HL-60 (cell line): Measurements from ENCODE around the gene TMEM270.

Source experiments
- DNase-seq, 2 experiments: peaks; one replicate each; pipeline ENCODE4 v3.0.0-alpha.2; 2010 to 2020; ENCODE audit warnings: low read depth in 1 of 2, low spot score in 1 of 2
- H3K27ac ChIP-seq: fragments of 250-450 bp; sonication (Bioruptor Pico); replicated peaks from 2 replicates; pipeline ENCODE4 v1.5.1; 2020; ENCODE audit warnings: mild to moderate bottlenecking, moderate library complexity
- H3K27me3 ChIP-seq: fragments of 250-450 bp; sonication (Bioruptor Pico); 2 replicates; pipeline ENCODE4 v1.5.1; 2021; ENCODE audit warnings: mild to moderate bottlenecking, moderate library complexity; ENCODE audit not compliant: insufficient read depth, poor library complexity, severe bottlenecking
- H3K4me3 ChIP-seq: replicated peaks from 2 replicates; pipeline ENCODE4 v1.5.1; 2011; ENCODE audit warnings: mild to moderate bottlenecking, control low read depth, low read length; ENCODE audit not compliant: insufficient read depth
- GABPA ChIP-seq: IDR thresholded peaks from 2 replicates; pipeline ENCODE4 v1.6.1; 2012; ENCODE audit warnings: low read depth
- POLR2AphosphoS5 ChIP-seq: IDR thresholded peaks from 2 replicates; pipeline ENCODE4 v1.6.1; 2012; ENCODE audit warnings: low read depth
- SPI1 ChIP-seq: IDR thresholded peaks from 2 replicates; pipeline ENCODE4 v1.6.1; 2012; ENCODE audit warnings: low read depth, mild to moderate bottlenecking, borderline replicate concordance
- TF ChIP-seq, protein P1 (sequence below): IDR thresholded peaks from one replicate; pipeline ENCODE4 v1.5.1; 2011; ENCODE audit warnings: low read length, control low read depth, inconsistent platforms; ENCODE audit not compliant: insufficient read depth
- TF ChIP-seq, protein P2 (sequence below): IDR thresholded peaks from 2 replicates; pipeline ENCODE4 v1.6.1; 2012; ENCODE audit warnings: low read depth; ENCODE audit not compliant: insufficient replicate concordance

Gene TMEM270

GRCh38 chr7:73876973-73877372 lies 16.0 kb downstream of the TMEM270 start:
- no peak for DNase-seq
- TF ChIP-seq, protein P1, sequence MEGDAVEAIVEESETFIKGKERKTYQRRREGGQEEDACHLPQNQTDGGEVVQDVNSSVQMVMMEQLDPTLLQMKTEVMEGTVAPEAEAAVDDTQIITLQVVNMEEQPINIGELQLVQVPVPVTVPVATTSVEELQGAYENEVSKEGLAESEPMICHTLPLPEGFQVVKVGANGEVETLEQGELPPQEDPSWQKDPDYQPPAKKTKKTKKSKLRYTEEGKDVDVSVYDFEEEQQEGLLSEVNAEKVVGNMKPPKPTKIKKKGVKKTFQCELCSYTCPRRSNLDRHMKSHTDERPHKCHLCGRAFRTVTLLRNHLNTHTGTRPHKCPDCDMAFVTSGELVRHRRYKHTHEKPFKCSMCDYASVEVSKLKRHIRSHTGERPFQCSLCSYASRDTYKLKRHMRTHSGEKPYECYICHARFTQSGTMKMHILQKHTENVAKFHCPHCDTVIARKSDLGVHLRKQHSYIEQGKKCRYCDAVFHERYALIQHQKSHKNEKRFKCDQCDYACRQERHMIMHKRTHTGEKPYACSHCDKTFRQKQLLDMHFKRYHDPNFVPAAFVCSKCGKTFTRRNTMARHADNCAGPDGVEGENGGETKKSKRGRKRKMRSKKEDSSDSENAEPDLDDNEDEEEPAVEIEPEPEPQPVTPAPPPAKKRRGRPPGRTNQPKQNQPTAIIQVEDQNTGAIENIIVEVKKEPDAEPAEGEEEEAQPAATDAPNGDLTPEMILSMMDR = no peak
- TF ChIP-seq SPI1 (no peak), GABPA (no peak), POLR2AphosphoS5 (no peak)
- TF ChIP-seq, protein P2, sequence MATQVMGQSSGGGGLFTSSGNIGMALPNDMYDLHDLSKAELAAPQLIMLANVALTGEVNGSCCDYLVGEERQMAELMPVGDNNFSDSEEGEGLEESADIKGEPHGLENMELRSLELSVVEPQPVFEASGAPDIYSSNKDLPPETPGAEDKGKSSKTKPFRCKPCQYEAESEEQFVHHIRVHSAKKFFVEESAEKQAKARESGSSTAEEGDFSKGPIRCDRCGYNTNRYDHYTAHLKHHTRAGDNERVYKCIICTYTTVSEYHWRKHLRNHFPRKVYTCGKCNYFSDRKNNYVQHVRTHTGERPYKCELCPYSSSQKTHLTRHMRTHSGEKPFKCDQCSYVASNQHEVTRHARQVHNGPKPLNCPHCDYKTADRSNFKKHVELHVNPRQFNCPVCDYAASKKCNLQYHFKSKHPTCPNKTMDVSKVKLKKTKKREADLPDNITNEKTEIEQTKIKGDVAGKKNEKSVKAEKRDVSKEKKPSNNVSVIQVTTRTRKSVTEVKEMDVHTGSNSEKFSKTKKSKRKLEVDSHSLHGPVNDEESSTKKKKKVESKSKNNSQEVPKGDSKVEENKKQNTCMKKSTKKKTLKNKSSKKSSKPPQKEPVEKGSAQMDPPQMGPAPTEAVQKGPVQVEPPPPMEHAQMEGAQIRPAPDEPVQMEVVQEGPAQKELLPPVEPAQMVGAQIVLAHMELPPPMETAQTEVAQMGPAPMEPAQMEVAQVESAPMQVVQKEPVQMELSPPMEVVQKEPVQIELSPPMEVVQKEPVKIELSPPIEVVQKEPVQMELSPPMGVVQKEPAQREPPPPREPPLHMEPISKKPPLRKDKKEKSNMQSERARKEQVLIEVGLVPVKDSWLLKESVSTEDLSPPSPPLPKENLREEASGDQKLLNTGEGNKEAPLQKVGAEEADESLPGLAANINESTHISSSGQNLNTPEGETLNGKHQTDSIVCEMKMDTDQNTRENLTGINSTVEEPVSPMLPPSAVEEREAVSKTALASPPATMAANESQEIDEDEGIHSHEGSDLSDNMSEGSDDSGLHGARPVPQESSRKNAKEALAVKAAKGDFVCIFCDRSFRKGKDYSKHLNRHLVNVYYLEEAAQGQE = no peak
- H3K27ac ChIP-seq = no peak overlapping the region
- no peak overlapping the region for H3K4me3 ChIP-seq
- H3K27me3 ChIP-seq = peaks cover 5% of the 10 kb centered on the region

DNA sequence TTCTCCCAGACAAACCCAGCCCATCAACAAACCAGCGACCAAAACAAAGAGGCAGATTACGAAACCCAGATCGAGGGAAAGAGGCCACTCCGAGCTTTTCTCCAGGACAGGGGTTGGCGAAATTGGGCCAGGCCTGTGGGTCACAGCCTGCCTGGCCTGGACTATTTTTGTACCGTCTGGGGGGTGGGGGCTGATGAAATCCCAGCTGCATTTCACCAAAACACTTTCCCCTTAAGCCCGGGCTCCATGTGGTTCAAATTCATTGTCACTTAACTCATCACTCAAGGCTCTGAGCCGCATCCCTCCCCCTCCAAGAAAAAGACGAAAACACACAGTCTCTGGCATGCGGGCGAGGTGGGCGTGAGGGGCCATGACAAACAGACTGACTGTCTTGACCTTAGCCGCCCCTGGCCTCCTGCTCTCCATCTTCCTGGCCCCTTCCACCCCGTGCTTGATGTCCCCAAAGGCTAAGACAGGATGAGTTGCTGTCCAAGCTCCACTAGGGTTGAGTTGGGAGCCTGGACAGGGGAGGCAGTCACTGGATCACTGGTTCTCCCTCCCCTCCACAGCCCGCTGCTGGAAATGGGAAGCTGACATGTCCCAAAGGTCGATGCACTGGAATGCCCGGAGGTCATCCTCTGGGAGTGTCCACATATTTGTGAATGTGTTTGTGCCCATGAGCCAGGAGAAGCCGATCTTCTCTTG lies 19.2 kb downstream of the TMEM270 start:
- no peak overlapping the region for H3K27ac ChIP-seq
- no peak overlapping the region for H3K4me3 ChIP-seq
- TF ChIP-seq, protein P2 = no peak
- TF ChIP-seq SPI1 (no peak), POLR2AphosphoS5 (no peak), GABPA (no peak)
- TF ChIP-seq, protein P1 = no peak
- no peak for DNase-seq
- H3K27me3 ChIP-seq = peaks cover 5% of the 10 kb centered on the region

- Histone ChIP-seq H3K27ac (no peak overlapping the region), H3K4me3 (no peak overlapping the region), H3K27me3 (peaks cover 5% of the 10 kb centered on the region)
- TF ChIP-seq, protein P1 = no peak
- TF ChIP-seq GABPA (no peak), SPI1 (no peak), POLR2AphosphoS5 (no peak)
- no peak for DNase-seq
Measured at GRCh38 chr7:73880755-73881328, 19.9 kb downstream of the TMEM270 start.
